OCI-LY3 (cell line): ENCODE results near the gene ST3GAL5.

Source experiments
- EZH2phosphoT487 ChIP-seq: fragments of 200-600 bp; shearing (Covaris generic); IDR thresholded peaks from 2 replicates; pipeline ENCODE4 v1.6.1; 2018; ENCODE audit warnings: antibody characterized with exemption, mixed run types, low read depth
- TF ChIP-seq, protein P1 (sequence below): fragments of 200-600, 300-600 bp; sonication (generic); IDR thresholded peaks from 2 replicates; pipeline ENCODE4 v1.5.1; 2014; ENCODE audit warnings: antibody characterized with exemption, low read length, low read depth

DNA sequence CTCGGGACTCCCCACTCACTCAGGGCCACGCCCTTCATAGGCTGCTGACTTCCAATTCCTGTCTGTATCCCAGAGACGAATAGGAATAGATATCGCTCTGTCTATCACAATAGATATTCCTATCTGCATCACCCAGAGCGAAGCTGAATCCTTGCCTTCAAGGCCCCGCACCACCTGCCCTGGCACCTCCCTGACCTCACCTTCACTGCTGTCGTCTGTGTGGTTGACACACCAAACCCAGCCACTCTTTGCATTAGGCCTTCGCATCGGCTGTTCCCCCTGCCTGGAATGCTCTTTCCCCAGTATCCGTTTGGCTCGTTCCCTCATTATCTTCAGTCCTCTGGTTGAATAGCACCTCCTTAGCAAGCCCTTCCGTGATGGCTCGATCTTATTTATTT is 91.5 kb downstream of the ST3GAL5 start:
- TF ChIP-seq, protein P1, sequence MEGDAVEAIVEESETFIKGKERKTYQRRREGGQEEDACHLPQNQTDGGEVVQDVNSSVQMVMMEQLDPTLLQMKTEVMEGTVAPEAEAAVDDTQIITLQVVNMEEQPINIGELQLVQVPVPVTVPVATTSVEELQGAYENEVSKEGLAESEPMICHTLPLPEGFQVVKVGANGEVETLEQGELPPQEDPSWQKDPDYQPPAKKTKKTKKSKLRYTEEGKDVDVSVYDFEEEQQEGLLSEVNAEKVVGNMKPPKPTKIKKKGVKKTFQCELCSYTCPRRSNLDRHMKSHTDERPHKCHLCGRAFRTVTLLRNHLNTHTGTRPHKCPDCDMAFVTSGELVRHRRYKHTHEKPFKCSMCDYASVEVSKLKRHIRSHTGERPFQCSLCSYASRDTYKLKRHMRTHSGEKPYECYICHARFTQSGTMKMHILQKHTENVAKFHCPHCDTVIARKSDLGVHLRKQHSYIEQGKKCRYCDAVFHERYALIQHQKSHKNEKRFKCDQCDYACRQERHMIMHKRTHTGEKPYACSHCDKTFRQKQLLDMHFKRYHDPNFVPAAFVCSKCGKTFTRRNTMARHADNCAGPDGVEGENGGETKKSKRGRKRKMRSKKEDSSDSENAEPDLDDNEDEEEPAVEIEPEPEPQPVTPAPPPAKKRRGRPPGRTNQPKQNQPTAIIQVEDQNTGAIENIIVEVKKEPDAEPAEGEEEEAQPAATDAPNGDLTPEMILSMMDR = no peak
- no peak for TF ChIP-seq EZH2phosphoT487
